ENCODE results near the gene CYP19A1.

DNA sequence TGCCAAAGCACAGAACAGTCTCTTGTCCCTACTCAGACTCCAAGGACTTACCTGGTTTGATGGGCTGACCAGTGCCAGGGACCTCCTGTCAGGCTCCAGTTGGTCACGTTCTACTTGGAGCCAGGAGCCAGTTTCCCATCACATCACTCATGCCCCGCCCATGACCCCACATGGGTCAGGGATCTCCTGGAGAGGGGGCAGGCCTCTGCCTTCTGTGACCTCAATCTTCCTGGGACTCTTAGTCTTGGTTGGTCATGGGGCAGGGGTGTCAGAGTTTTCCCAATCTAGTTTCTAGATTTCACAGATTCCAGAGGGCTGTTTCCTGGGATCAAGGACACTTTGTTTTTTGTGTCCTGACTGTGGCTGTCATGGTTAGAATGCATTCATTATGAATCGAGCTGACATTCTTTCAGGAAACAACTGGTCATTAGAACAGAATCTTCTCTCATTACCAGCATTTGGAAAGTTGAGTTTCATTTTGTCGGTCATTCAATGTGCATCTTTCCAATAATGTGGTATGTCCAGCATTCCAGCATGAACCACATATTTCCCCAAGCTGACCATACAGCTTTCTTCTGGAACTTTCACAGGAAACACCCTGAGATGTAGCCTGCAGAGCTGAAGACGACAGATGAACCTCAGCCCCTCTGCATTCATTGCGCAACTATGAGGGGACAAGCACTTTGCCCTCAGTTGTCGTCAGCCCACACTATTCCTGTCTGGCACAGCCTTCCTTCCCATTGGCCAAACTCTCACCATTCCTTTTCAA, 19.8 kb downstream of the CYP19A1 start:
- TF ChIP-seq EP300 (IDR thresholded peaks at IDR 0.05) (no peak), POLR2A (IDR thresholded peaks at IDR 0.05) (no peak), POLR2AphosphoS5 (IDR thresholded peaks at IDR 0.05) (no peak)
- TF ChIP-seq, protein P1, sequence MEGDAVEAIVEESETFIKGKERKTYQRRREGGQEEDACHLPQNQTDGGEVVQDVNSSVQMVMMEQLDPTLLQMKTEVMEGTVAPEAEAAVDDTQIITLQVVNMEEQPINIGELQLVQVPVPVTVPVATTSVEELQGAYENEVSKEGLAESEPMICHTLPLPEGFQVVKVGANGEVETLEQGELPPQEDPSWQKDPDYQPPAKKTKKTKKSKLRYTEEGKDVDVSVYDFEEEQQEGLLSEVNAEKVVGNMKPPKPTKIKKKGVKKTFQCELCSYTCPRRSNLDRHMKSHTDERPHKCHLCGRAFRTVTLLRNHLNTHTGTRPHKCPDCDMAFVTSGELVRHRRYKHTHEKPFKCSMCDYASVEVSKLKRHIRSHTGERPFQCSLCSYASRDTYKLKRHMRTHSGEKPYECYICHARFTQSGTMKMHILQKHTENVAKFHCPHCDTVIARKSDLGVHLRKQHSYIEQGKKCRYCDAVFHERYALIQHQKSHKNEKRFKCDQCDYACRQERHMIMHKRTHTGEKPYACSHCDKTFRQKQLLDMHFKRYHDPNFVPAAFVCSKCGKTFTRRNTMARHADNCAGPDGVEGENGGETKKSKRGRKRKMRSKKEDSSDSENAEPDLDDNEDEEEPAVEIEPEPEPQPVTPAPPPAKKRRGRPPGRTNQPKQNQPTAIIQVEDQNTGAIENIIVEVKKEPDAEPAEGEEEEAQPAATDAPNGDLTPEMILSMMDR (IDR thresholded peaks at IDR 0.05): no peak
